ENCODE measurements around the gene FBXL15. TPM values are rescaled to one million over a fixed set of nuclear protein-coding genes. Genes with fewer than 3 reads are reported as not detected.

FBXL15 gene
- total and polyA plus RNA-seq, 2 experiments from 2014 or later: 18.5 to 36.1 TPM

- no peak for DNase-seq (ENCODE audit: low spot score)
- no peak overlapping the region for H3K4me2 ChIP-seq
- Mint-ChIP-seq H3K27me3 (ENCODE audit: insufficient read depth, low read depth, poor library complexity) (peaks cover 42% of the 10 kb centered on the region), H3K27ac (no peak overlapping the region), H3K36me3 (ENCODE audit: low read depth) (no peaks in the 10 kb centered on the region; the same call in 2 of the 3 replicates), H3K4me1 (peaks cover 16% of the 10 kb centered on the region), H3K9me3 (no peaks in the 10 kb centered on the region), H3K4me3 (no peak overlapping the region; the same call in 2 of the 3 replicates)
- no peak for ATAC-seq
- no peak overlapping the region for H3K27ac ChIP-seq (ENCODE audit: low read depth)
- H3K4me3 ChIP-seq: no peak overlapping the region
- H3K36me3 ChIP-seq (ENCODE audit: insufficient read depth): no peaks in the 10 kb centered on the region
- no peaks in the 10 kb centered on the region; the same call in 1 of the 2 replicates for H4K20me1 ChIP-seq (replicated peaks; ENCODE audit: insufficient read depth)
- H3K4me1 ChIP-seq (ENCODE audit: insufficient read depth): peaks cover 13% of the 10 kb centered on the region
- H3K27me3 ChIP-seq (ENCODE audit: insufficient read depth): peaks cover 30% of the 10 kb centered on the region
- no peaks in the 10 kb centered on the region for H3K9me2 ChIP-seq (ENCODE audit: insufficient read depth)
- no peak overlapping the region for H2AFZ ChIP-seq
- H3K79me2 ChIP-seq (replicated peaks; ENCODE audit: insufficient read depth): no peaks in the 10 kb centered on the region
- H3F3A ChIP-seq (replicated peaks; ENCODE audit: low read depth): 0 out of 2 replicates have a peak, but pooled peaks cover 9% of the 10 kb centered on the region
- TF ChIP-seq ZNF462 (CRISPR knock-in tag; IDR thresholded peaks at IDR 0.05) (no peak), ZNF114 (CRISPR knock-in tag; IDR thresholded peaks at IDR 0.05) (no peak), EZH2phosphoT487 (IDR thresholded peaks at IDR 0.05; ENCODE audit: unreplicated experiment) (no peak), CREB1 (CRISPR knock-in tag; IDR thresholded peaks at IDR 0.05; ENCODE audit: low read depth) (no peak), EZH2 (IDR thresholded peaks at IDR 0.05; ENCODE audit: low read depth, unreplicated experiment) (no peak), POLR2AphosphoS5 (IDR thresholded peaks at IDR 0.05; ENCODE audit: low read depth) (no peak), JUNB (IDR thresholded peaks at IDR 0.05; ENCODE audit: unreplicated experiment) (no peak), REST (IDR thresholded peaks at IDR 0.05; ENCODE audit: unreplicated experiment) (no peak), ZNF331 (CRISPR knock-in tag; IDR thresholded peaks at IDR 0.05; ENCODE audit: low read depth) (no peak), NANOG (IDR thresholded peaks at IDR 0.05; ENCODE audit: borderline replicate concordance) (no peak), CTCF (conservative IDR thresholded peaks at IDR 0.05; ENCODE audit: low read depth in 2 of 2) (no peak), ETS1 (IDR thresholded peaks at IDR 0.05) (no peak), STAT1 (IDR thresholded peaks at IDR 0.05; ENCODE audit: unreplicated experiment) (no peak)
These were observed 23.1 kb upstream of the FBXL15 start for GRCh38 chr10:102397222-102398171.
